IPS DF 6.9 (cell line): ENCODE data around the gene STBD1.

Experiments used
- DNase-seq: peaks from one replicate; pipeline ENCODE4 v3.0.0-alpha.2; 2013; ENCODE audit warnings: low read depth, low spot score
- H3K27ac ChIP-seq: one replicate; pipeline ENCODE4 v1.5.1; 2013; ENCODE audit warnings: low read length, control low read depth
- H3K27me3 ChIP-seq: 2 replicates; pipeline ENCODE4 v1.6.1; 2013; ENCODE audit warnings: mild to moderate bottlenecking, low read length; ENCODE audit not compliant: control insufficient read depth, insufficient read depth
- H3K36me3 ChIP-seq: 2 replicates; pipeline ENCODE4 v1.6.1; 2013; ENCODE audit warnings: low read length; ENCODE audit not compliant: control insufficient read depth, insufficient read depth
- H3K4me1 ChIP-seq: 2 replicates; pipeline ENCODE4 v1.6.1; 2013; ENCODE audit warnings: low read length; ENCODE audit not compliant: control insufficient read depth, insufficient read depth
- H3K4me3 ChIP-seq: 2 replicates; pipeline ENCODE4 v1.5.1; 2013; ENCODE audit warnings: mild to moderate bottlenecking, low read length
- H3K9me3 ChIP-seq: 2 replicates; pipeline ENCODE4 v1.6.1; 2013; ENCODE audit warnings: low read length, inconsistent platforms; ENCODE audit not compliant: control insufficient read depth, insufficient read depth
- WGBS: extraction: QIAGEN DNeasy Blood & Tissue Kit; methylation state at CpG from one replicate; pipeline ENCODE4 v1.1.7; 2013; ENCODE audit warnings: mixed read lengths, missing lambda C conversion rate; ENCODE audit not compliant: insufficient read length, insufficient coverage; 5-methylcytosine and 5-hydroxymethylcytosine counted together

STBD1 gene

GRCh38 chr4:76316131-76316530, 9.6 kb downstream of the STBD1 start:
- no peak for DNase-seq
- H3K27me3 ChIP-seq = no peaks in the 10 kb centered on the region
- H3K9me3 ChIP-seq = no peaks in the 10 kb centered on the region
- H3K4me1 ChIP-seq = no peaks in the 10 kb centered on the region
- H3K36me3 ChIP-seq = no peaks in the 10 kb centered on the region
- WGBS = no CpG with 5 or more reads among the region's 1 CpG
- H3K4me3 ChIP-seq = no peak overlapping the region
- H3K27ac ChIP-seq = no peak overlapping the region

DNA sequence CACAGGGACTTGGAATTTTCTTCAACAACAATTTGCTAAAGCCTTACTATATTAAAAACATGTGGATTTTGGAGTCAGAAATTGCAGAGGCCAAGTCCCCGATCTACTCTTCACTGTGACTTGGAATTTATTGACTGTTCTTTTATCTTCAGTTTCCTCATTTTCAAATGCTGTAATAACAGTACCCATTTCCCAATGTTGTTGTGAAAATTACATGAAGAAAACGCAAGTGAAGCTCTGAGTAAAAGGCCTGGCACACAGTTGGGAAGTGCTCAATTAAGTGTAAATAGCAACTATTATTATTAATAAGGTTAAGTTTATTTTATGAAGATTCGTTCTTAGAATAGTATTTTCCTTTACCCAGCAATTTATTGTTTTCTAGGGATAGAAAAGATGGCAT, 15.7 kb downstream of the STBD1 start:
- Histone ChIP-seq H3K4me1 (no peaks in the 10 kb centered on the region), H3K27ac (no peak overlapping the region), H3K4me3 (no peak overlapping the region), H3K27me3 (no peaks in the 10 kb centered on the region), H3K9me3 (no peaks in the 10 kb centered on the region), H3K36me3 (no peaks in the 10 kb centered on the region)
- no peak for DNase-seq
- WGBS = no CpG with 5 or more reads among the region's 3 CpGs

DNA sequence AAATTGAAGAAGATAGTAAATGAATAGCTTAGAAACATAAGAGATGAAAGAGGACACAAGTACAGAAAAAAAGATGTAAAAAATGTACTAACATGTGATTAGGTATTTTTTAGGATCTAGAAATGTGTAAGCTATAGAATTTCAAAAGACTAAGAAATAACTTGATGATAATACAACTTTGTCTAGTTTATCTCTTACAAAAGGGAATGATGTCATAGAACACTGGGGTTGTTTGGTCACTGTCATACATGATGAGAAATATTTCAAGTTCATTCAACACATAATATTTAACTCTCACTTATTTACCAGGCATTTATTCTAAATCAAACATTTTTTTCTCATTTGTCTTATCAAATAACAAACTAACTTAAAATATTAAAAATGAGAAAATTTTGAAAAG, 18.5 kb downstream of the STBD1 start:
- Histone ChIP-seq H3K36me3 (no peaks in the 10 kb centered on the region), H3K27ac (no peak overlapping the region)
- DNase-seq = no peak

GRCh38 chr4:76326515-76326914, 20.0 kb downstream of the STBD1 start:
- H3K36me3 ChIP-seq = no peaks in the 10 kb centered on the region
- H3K9me3 ChIP-seq = no peaks in the 10 kb centered on the region
- no peaks in the 10 kb centered on the region for H3K27me3 ChIP-seq
- no peak for DNase-seq
- no peaks in the 10 kb centered on the region for H3K4me1 ChIP-seq
- H3K4me3 ChIP-seq = no peak overlapping the region
- H3K27ac ChIP-seq = no peak overlapping the region

More for the DNA sequence above, 18.5 kb downstream of the STBD1 start:
- no peaks in the 10 kb centered on the region for H3K9me3 ChIP-seq
- no peaks in the 10 kb centered on the region for H3K27me3 ChIP-seq
- no peaks in the 10 kb centered on the region for H3K4me1 ChIP-seq
- no peak overlapping the region for H3K4me3 ChIP-seq

DNA sequence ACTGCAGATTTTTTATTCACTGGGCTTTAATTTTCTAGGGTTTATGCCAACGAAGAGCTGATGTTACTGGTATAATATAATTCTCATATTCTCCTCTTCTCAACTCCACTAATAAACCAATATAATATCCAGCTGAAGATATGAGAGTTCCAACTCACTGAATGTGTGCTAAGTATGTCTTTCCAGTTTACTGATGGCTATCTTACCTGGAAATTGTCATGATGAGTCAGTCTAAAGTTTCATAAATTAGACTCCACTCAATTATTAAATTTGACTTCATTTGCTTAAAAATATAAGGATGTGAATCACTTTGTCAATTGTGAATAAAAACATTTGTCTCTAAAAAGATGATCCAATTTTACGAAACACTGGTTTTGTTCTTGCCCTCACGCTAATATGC, 28.4 kb downstream of the STBD1 start:
- Histone ChIP-seq H3K27ac (no peak overlapping the region), H3K4me3 (no peak overlapping the region), H3K36me3 (no peaks in the 10 kb centered on the region), H3K9me3 (no peaks in the 10 kb centered on the region), H3K27me3 (no peaks in the 10 kb centered on the region), H3K4me1 (no peaks in the 10 kb centered on the region)
- DNase-seq = no peak
- WGBS = no CpG with 5 or more reads among the region's 3 CpGs

DNA sequence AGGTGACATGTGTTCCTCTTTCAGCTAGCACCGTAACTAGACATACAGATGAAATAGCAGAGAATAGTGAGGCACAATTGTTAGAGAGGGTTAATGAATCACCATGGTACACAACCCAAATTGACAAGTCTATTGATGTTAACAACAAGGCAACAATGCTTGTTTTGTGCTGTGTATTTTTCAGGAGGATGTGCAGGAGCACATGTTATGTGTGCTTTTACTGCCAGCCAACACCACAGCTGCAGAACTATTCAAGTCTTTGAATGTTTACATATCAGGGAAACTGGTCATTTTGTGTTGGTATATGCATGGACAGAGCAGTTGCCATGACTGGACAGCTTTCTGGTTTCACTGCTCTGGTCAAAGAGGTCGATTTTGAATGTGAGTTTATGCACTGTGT, 32.8 kb downstream of the STBD1 start:
- Histone ChIP-seq H3K27me3 (no peaks in the 10 kb centered on the region), H3K36me3 (no peaks in the 10 kb centered on the region), H3K9me3 (no peaks in the 10 kb centered on the region), H3K4me3 (no peak overlapping the region), H3K27ac (no peak overlapping the region), H3K4me1 (no peaks in the 10 kb centered on the region)
- no peak for DNase-seq
- WGBS = no CpG with 5 or more reads among the region's 2 CpGs

GRCh38 chr4:76341063-76341462, 34.5 kb downstream of the STBD1 start:
- DNase-seq = no peak
- Histone ChIP-seq H3K4me1 (no peaks in the 10 kb centered on the region), H3K27ac (no peak overlapping the region), H3K4me3 (no peak overlapping the region), H3K36me3 (no peaks in the 10 kb centered on the region), H3K9me3 (no peaks in the 10 kb centered on the region), H3K27me3 (no peaks in the 10 kb centered on the region)

GRCh38 chr4:76342191-76342590, 35.7 kb downstream of the STBD1 start:
- H3K4me1 ChIP-seq = no peaks in the 10 kb centered on the region
- no peak overlapping the region for H3K27ac ChIP-seq
- no CpG with 5 or more reads among the region's 1 CpG for WGBS
- H3K36me3 ChIP-seq = no peaks in the 10 kb centered on the region
- H3K27me3 ChIP-seq = no peaks in the 10 kb centered on the region
- no peaks in the 10 kb centered on the region for H3K9me3 ChIP-seq
- no peak overlapping the region for H3K4me3 ChIP-seq
- no peak for DNase-seq

DNA sequence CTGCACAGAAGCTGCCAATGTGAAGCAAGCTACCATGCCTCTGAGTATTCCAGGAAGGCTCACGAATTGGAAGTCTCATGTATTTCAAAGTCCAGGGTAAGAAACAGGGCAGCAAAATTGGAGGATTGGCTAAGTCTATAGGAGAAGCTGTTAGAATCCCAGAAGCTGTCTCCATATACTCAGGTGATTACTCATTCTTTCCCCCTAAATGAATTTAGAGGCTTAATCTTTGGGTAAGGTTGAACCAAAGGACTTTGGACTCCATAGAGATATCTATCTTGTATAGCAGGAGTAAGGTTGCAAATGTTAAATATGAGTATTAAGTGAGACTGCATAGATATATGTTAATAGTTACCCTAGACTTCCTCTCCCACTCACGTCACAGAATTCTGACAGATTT, 36.3 kb downstream of the STBD1 start:
- Histone ChIP-seq H3K9me3 (no peaks in the 10 kb centered on the region), H3K27me3 (no peaks in the 10 kb centered on the region), H3K4me1 (no peaks in the 10 kb centered on the region), H3K4me3 (no peak overlapping the region), H3K27ac (no peak overlapping the region), H3K36me3 (no peaks in the 10 kb centered on the region)
- no peak for DNase-seq
- no CpG with 5 or more reads among the region's 2 CpGs for WGBS

GRCh38 chr4:76354517-76355473, 48.3 kb downstream of the STBD1 start:
- Histone ChIP-seq H3K36me3 (no peaks in the 10 kb centered on the region), H3K27me3 (no peaks in the 10 kb centered on the region), H3K9me3 (no peaks in the 10 kb centered on the region), H3K4me1 (no peaks in the 10 kb centered on the region), H3K4me3 (no peak overlapping the region), H3K27ac (no peak overlapping the region)
- no CpG with 5 or more reads among the region's 9 CpGs for WGBS
- no peak for DNase-seq

GRCh38 chr4:76357981-76358380, 51.4 kb downstream of the STBD1 start:
- Histone ChIP-seq H3K4me1 (no peaks in the 10 kb centered on the region), H3K27ac (no peak overlapping the region), H3K4me3 (no peak overlapping the region), H3K36me3 (no peaks in the 10 kb centered on the region), H3K27me3 (no peaks in the 10 kb centered on the region), H3K9me3 (no peaks in the 10 kb centered on the region; the same call in 1 of the 2 replicates)
- no CpG with 5 or more reads among the region's 2 CpGs for WGBS
- DNase-seq = no peak
